ENCODE data around the gene DAPK3. TPM values are rescaled to one million over a fixed set of nuclear protein-coding genes. Genes with fewer than 3 reads are reported as not detected.
"Not testable (repeated sequence)": the region's sequence is repeated elsewhere in the genome, so short reads cannot be mapped to it uniquely, and the experiment has no call there.

The DAPK3 gene
- total RNA-seq, 4 donors from 2014 or later: 56.5 to 71.8 (median 61.7) TPM

GRCh38 chr19:4012092-4012974 lies 41.4 kb upstream of the DAPK3 start:
- no peak for DNase-seq (ENCODE audit: low spot score in 2 of 2)
- TF ChIP-seq EP300 (IDR thresholded peaks at IDR 0.05): no peak
- Histone ChIP-seq H3K4me3 (no peak overlapping the region), H3K27me3 (no peaks in the 10 kb centered on the region), H3K27ac (no peak overlapping the region), H3K4me1 (peaks cover 50% of the 10 kb centered on the region), H3K36me3 (peaks cover 36% of the 10 kb centered on the region), H3K9me3 (no peaks in the 10 kb centered on the region)
- 84% methylated on average over 21 of the region's 27 CpGs for WGBS

DNA sequence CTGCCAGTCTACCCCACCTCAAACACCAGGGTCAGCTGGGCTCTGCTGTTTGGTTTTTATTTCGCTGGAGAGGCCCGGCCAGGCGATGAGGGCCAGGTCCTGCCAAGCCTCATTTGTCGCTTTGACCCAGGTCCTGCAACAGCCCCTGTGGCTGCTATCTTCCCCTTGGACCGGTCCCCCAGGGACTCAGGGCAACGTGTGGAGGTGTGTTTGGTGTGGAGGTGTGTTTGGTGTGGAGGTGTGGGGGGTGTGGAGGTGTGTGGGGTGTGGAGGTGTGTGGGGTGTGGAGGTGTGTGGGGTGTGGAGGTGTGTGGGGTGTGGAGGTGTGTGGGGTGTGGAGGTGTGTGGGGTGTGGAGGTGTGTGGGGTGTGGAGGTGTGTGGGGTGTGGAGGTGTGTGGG lies 40.5 kb upstream of the DAPK3 start:
- 75% methylated on average over 5 of the region's 6 CpGs for WGBS
- not testable (repeated sequence) for DNase-seq (ENCODE audit: low spot score in 2 of 2); H3K4me3 ChIP-seq; H3K27ac ChIP-seq; H3K9me3 ChIP-seq; H3K27me3 ChIP-seq
- Histone ChIP-seq H3K36me3 (peaks cover 27% of the 10 kb centered on the region), H3K4me1 (peaks cover 54% of the 10 kb centered on the region)

DNA sequence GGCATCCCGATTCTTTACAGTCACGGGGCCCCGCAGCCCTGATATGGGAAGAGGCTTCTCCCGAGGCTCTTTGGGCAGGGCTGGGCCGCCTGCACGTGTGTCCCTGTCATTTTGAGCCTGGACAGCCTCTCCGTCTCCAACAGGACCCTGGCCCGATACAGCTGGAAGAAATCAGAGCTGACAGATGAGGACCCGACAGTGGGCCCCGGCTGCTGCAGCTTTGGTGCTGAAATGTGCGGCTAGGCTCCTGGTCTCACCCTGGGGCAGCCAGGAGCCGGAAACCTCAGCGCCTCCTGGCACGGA lies 39.9 kb upstream of the DAPK3 start:
- Histone ChIP-seq H3K27me3 (no peaks in the 10 kb centered on the region), H3K36me3 (peaks cover 20% of the 10 kb centered on the region), H3K27ac (no peak overlapping the region), H3K4me1 (peaks cover 49% of the 10 kb centered on the region), H3K4me3 (no peak overlapping the region), H3K9me3 (no peaks in the 10 kb centered on the region)
- TF ChIP-seq, protein P1, sequence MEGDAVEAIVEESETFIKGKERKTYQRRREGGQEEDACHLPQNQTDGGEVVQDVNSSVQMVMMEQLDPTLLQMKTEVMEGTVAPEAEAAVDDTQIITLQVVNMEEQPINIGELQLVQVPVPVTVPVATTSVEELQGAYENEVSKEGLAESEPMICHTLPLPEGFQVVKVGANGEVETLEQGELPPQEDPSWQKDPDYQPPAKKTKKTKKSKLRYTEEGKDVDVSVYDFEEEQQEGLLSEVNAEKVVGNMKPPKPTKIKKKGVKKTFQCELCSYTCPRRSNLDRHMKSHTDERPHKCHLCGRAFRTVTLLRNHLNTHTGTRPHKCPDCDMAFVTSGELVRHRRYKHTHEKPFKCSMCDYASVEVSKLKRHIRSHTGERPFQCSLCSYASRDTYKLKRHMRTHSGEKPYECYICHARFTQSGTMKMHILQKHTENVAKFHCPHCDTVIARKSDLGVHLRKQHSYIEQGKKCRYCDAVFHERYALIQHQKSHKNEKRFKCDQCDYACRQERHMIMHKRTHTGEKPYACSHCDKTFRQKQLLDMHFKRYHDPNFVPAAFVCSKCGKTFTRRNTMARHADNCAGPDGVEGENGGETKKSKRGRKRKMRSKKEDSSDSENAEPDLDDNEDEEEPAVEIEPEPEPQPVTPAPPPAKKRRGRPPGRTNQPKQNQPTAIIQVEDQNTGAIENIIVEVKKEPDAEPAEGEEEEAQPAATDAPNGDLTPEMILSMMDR (IDR thresholded peaks at IDR 0.05): no peak
- TF ChIP-seq POLR2A (IDR thresholded peaks at IDR 0.05) (no peak), POLR2AphosphoS5 (IDR thresholded peaks at IDR 0.05) (no peak), EP300 (IDR thresholded peaks at IDR 0.05) (no peak)
- 100% methylated on average over 1 of the region's 14 CpGs for WGBS
- no peak for DNase-seq (ENCODE audit: low spot score in 2 of 2)

DNA sequence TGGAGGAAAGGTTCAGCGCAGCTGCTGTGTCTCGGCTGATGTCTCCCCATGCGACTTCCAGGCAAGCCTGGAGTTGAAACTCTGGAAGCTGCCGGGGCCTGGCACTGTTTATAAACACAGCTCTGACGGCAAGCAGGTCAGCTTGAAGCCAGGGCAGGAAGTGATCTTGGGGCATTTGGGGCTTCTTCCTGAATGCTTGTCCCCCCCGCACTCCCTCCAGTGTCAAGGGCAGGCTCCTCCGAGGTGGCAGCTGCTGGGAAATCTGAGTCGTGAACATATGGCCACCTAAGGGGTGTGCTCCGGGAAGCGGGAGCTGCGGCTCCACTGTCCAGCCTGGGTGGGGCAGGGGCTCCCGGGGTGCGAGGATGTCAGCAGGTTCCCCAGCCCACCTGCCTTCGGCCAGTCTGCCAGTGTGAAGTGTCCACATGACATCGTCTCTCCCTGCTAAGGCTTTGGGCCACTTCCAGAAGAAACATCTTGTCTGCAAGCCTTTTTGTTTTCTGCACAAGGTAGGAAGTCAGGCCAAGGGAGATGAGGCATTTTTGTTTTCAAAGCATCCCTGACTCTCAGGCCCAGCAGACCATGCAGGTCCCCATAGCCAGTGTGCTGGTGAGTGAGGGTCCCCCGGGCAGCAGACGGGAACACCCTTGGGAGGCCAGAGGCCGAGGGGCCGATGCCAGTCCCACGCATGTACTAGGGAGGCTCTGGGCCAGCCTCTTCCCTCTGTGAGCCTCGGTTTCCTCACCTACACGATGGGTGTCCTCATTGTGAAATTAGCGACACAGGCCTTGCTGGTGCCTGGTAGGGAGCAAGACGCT lies 39.3 kb upstream of the DAPK3 start:
- H3K4me1 ChIP-seq: peaks cover 49% of the 10 kb centered on the region
- no peaks in the 10 kb centered on the region for H3K9me3 ChIP-seq
- TF ChIP-seq, protein P1 (IDR thresholded peaks at IDR 0.05): no peak
- TF ChIP-seq POLR2AphosphoS5 (IDR thresholded peaks at IDR 0.05): no peak
- TF ChIP-seq POLR2A (IDR thresholded peaks at IDR 0.05): no peak
- no peak for TF ChIP-seq EP300 (IDR thresholded peaks at IDR 0.05)
- 31% methylated on average over 10 of the region's 24 CpGs for WGBS
- no peaks in the 10 kb centered on the region for H3K27me3 ChIP-seq
- DNase-seq (ENCODE audit: low spot score in 2 of 2): peak in 1 of 2 donors; percentile 58
- peaks cover 20% of the 10 kb centered on the region for H3K36me3 ChIP-seq
- H3K27ac ChIP-seq: peak overlapping the region; percentile 10
- H3K4me3 ChIP-seq: peak overlapping the region; percentile 10

DNA sequence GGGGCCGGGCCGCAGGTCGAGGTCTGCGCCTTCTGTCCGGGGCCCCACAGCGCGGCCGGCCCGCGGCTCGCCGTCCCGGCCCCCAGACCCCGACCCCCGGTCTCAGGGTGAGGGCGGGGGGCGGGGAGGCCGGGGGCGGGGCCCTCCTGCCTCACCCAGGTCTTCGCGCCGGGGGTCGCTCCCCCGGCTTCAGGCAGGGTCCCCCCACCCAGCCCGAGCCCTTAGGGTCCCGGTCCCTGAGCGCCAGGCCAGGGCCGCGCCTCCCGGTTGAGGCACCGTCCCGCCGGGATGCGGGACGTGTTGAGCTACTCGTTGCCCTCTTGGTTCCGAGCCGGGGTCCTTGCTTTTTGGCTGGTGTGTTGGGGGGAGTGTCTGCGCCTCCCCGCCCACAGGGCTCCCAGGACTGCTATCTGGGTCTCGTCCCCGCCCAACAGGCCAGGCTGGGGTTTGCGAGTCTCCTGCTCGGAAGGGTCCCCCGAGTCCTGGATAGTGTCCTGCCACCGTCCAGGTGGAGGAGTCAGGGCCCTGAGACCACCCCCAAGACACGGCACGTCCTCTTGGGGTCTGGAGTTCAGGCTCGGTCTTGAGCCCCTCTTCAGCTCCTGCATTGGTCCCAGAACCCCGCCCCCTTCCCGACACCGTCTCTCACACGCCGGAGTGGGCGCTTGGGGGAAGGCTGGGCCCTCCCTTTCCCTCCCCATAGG lies 37.1 kb upstream of the DAPK3 start:
- peak in 1 of 2 donors; percentile 75 for DNase-seq (ENCODE audit: low spot score in 2 of 2)
- Histone ChIP-seq H3K36me3 (peaks cover 5% of the 10 kb centered on the region), H3K9me3 (no peaks in the 10 kb centered on the region), H3K27me3 (no peaks in the 10 kb centered on the region), H3K27ac (peak overlapping the region; percentile 88), H3K4me1 (peaks cover 41% of the 10 kb centered on the region), H3K4me3 (peak overlapping the region; percentile 99)
- TF ChIP-seq POLR2A (IDR thresholded peaks at IDR 0.05): no peak
- TF ChIP-seq POLR2AphosphoS5 (IDR thresholded peaks at IDR 0.05): no peak
- TF ChIP-seq, protein P1 (IDR thresholded peaks at IDR 0.05): no peak
- TF ChIP-seq EP300 (IDR thresholded peaks at IDR 0.05): no peak
- WGBS: 0% methylated on average over 6 of the region's 55 CpGs
